HepG2 (cell line): ENCODE results near the gene NACC2. TPM values are rescaled to one million over a fixed set of nuclear protein-coding genes. Genes with fewer than 3 reads are reported as not detected.

Source experiments
- ARNT ChIP-seq: fragments of 450-650 bp; IDR thresholded peaks from 2 replicates; pipeline ENCODE4 v1.6.1; 2017
- ATM ChIP-seq: fragments of 450-650 bp; IDR thresholded peaks from 2 replicates; pipeline ENCODE4 v1.7.1; 2017; ENCODE audit warnings: mild to moderate bottlenecking, borderline replicate concordance
- CBX1 ChIP-seq: IDR thresholded peaks from one replicate; pipeline ENCODE4 v1.6.1; 2016; ENCODE audit warnings: antibody characterized with exemption, low read depth
- FOXA1 ChIP-seq, 2 experiments: fragments of 450-650 bp in 1 of 2; sonication (generic) in 1 of 2; formaldehyde crosslinking in 1 of 2; IDR thresholded peaks; 2 replicates each; pipeline versions ENCODE4 v1.4.0 to v1.6.1; 2016 to 2020; ENCODE audit warnings: missing genetic modification reagents in 1 of 2
- HMG20A ChIP-seq: IDR thresholded peaks from 2 replicates; pipeline ENCODE4 v1.6.1; 2016; ENCODE audit warnings: borderline replicate concordance
- HMG20B ChIP-seq: conservative IDR thresholded peaks from 2 replicates; pipeline ENCODE4 v1.6.1; 2016; ENCODE audit warnings: missing genetic modification reagents, missing compliant biosample characterization
- IKZF1 ChIP-seq: fragments of 450-650 bp; IDR thresholded peaks from 2 replicates; pipeline ENCODE4 v1.7.1; 2016
- ISL2 ChIP-seq: sonication (generic); formaldehyde crosslinking; IDR thresholded peaks from 2 replicates; pipeline ENCODE4 v1.5.0; 2020; ENCODE audit warnings: missing genetic modification reagents
- JUND ChIP-seq: sonication (generic); formaldehyde crosslinking; IDR thresholded peaks from 2 replicates; pipeline ENCODE4 v1.8.0; 2022; ENCODE audit warnings: mild to moderate bottlenecking, missing genetic modification reagents
- KDM4B ChIP-seq: sonication (generic); formaldehyde crosslinking; IDR thresholded peaks from 2 replicates; pipeline ENCODE4 v1.4.0; 2020; ENCODE audit warnings: missing genetic modification reagents
- KMT2B ChIP-seq: IDR thresholded peaks from 2 replicates; pipeline ENCODE4 v1.6.1; 2016; ENCODE audit warnings: missing genetic modification reagents, missing compliant biosample characterization
- MAFG ChIP-seq: sonication (generic); formaldehyde crosslinking; IDR thresholded peaks from 2 replicates; pipeline ENCODE4 v1.5.1; 2020; ENCODE audit warnings: mild to moderate bottlenecking, missing genetic modification reagents
- MED1 ChIP-seq: sonication (generic); formaldehyde crosslinking; IDR thresholded peaks from 2 replicates; pipeline ENCODE4 v1.4.0; 2020; ENCODE audit warnings: missing genetic modification reagents
- MED13 ChIP-seq: sonication (generic); formaldehyde crosslinking; IDR thresholded peaks from 2 replicates; pipeline ENCODE4 v1.5.0; 2020; ENCODE audit warnings: missing genetic modification reagents
- MTA1 ChIP-seq: sonication (generic); formaldehyde crosslinking; IDR thresholded peaks from 2 replicates; pipeline ENCODE4 v1.4.0; 2020; ENCODE audit warnings: missing genetic modification reagents, mild to moderate bottlenecking, borderline replicate concordance
- NCOA1 ChIP-seq: sonication (generic); formaldehyde crosslinking; IDR thresholded peaks from 2 replicates; pipeline ENCODE4 v1.9.0; 2021; ENCODE audit warnings: missing genetic modification reagents
- PBX2 ChIP-seq: IDR thresholded peaks from 2 replicates; pipeline ENCODE4 v1.6.1; 2016; ENCODE audit warnings: control low read depth
- RFX5 ChIP-seq: IDR thresholded peaks from 2 replicates; pipeline ENCODE4 v1.6.1; 2011; ENCODE audit warnings: low read depth, low read length, improper control_type of control experiment
- RFXANK ChIP-seq: IDR thresholded peaks from 2 replicates; pipeline ENCODE4 v1.6.1; 2016
- TFAP4 ChIP-seq: sonication (generic); IDR thresholded peaks from 2 replicates; pipeline ENCODE4 v1.6.1; 2016; ENCODE audit warnings: low read depth, borderline replicate concordance
- THYN1 ChIP-seq: sonication (generic); formaldehyde crosslinking; IDR thresholded peaks from 2 replicates; pipeline ENCODE4 v1.8.1; 2023; ENCODE audit warnings: low read depth, mild to moderate bottlenecking, moderate library complexity, missing genetic modification reagents, borderline replicate concordance
- ZNF350 ChIP-seq: sonication (generic); formaldehyde crosslinking; IDR thresholded peaks from 2 replicates; pipeline ENCODE4 v1.4.0; 2020; ENCODE audit warnings: mild to moderate bottlenecking, low read depth, missing genetic modification reagents, borderline replicate concordance
- ZNF354B ChIP-seq: sonication (generic); formaldehyde crosslinking; IDR thresholded peaks from 2 replicates; pipeline ENCODE4 v1.8.0; 2022; ENCODE audit warnings: mild to moderate bottlenecking, missing genetic modification reagents
- ZNF383 ChIP-seq: sonication (generic); formaldehyde crosslinking; IDR thresholded peaks from 2 replicates; pipeline ENCODE4 v1.4.0; 2020; ENCODE audit warnings: missing genetic modification reagents, mild to moderate bottlenecking, borderline replicate concordance
- ZNF513 ChIP-seq: sonication (generic); formaldehyde crosslinking; conservative IDR thresholded peaks from 2 replicates; pipeline ENCODE4 v1.5.0; 2020; ENCODE audit warnings: missing genetic modification reagents
- ZNF605 ChIP-seq: sonication (generic); formaldehyde crosslinking; IDR thresholded peaks from 2 replicates; pipeline ENCODE4 v1.8.0; 2022; ENCODE audit warnings: mild to moderate bottlenecking, missing genetic modification reagents
- ZNF639 ChIP-seq: conservative IDR thresholded peaks from 2 replicates; pipeline ENCODE4 v1.6.1; 2018; ENCODE audit warnings: missing genetic modification reagents
- ZNF7 ChIP-seq: IDR thresholded peaks from 2 replicates; pipeline ENCODE4 v1.6.1; 2016; ENCODE audit warnings: missing biosample characterization, missing genetic modification reagents
- ZNF839 ChIP-seq: sonication (generic); formaldehyde crosslinking; IDR thresholded peaks from 2 replicates; pipeline ENCODE4 v1.4.0; 2020; ENCODE audit warnings: missing genetic modification reagents, mild to moderate bottlenecking, borderline replicate concordance
- polyA plus RNA-seq, 8 experiments: library from polyadenylated mRNA; depleted of rRNA in 3 of 8; stranded (reverse) in 7 of 8; unstranded in 1 of 8; fragments of >200 nt; fragmentation: Illumina TruSeq in 4 of 8; extraction: Trizol in 4 of 8; gene quantifications; 2 replicates each; pipeline versions ENCODE4 v1.2.1 to v1.2.3, GENCODE V29; 2011 to 2016; ENCODE audit warnings: low read depth in 4 of 8, missing spikeins in 1 of 8, mixed read lengths in 1 of 8; ENCODE audit not compliant: insufficient read depth in 1 of 8
- total RNA-seq, 5 experiments: library from RNA; depleted of rRNA; stranded (reverse); fragments of >200 nt; fragmentation: Illumina TruSeq; extraction: Trizol; gene quantifications; 2 replicates each; pipeline ENCODE4 v1.2.3, GENCODE V29; 2016; ENCODE audit warnings: low read depth in 1 of 5

The NACC2 gene
- total and polyA plus RNA-seq, 2 of the 13 experiments (the other 11 are each of a cell fraction or from before 2014, with no cell fraction given): 5.9 to 12.3 TPM

GRCh38 chr9:136119061-136119882 lies 24.2 kb upstream of the NACC2 start (continued):
- TF ChIP-seq ZNF639: no peak; the same call in 1 of the 2 replicates
- TF ChIP-seq ZNF513 (CRISPR knock-in tag): no peak
- TF ChIP-seq ZNF383: no peak
- no peak for TF ChIP-seq JUND (CRISPR knock-in tag)
- TF ChIP-seq KDM4B (CRISPR knock-in tag): no peak
- TF ChIP-seq ZNF354B (CRISPR knock-in tag): no peak
- no peak for TF ChIP-seq MTA1 (CRISPR knock-in tag)
- no peak for TF ChIP-seq ATM
- TF ChIP-seq HMG20B (CRISPR knock-in tag): 0 out of 2 replicates have a peak, but pooled peaks have one; percentile 57
- TF ChIP-seq ARNT: no peak
- no peak for TF ChIP-seq ZNF7 (CRISPR knock-in tag)
- no peak for TF ChIP-seq NCOA1 (CRISPR knock-in tag)
- peak; percentile 36; the same call in 1 of the 2 replicates for TF ChIP-seq ISL2
- TF ChIP-seq MED13 (CRISPR knock-in tag): no peak
- TF ChIP-seq FOXA1 (IDR thresholded peaks at IDR 0.05): no peak
- TF ChIP-seq FOXA1 (CRISPR knock-in tag; IDR thresholded peaks at IDR 0.05): 0 out of 2 replicates have a peak, but pooled peaks have one; percentile 9
- TF ChIP-seq RFXANK (CRISPR knock-in tag): no peak
- TF ChIP-seq PBX2 (CRISPR knock-in tag): no peak
- no peak for TF ChIP-seq IKZF1
- TF ChIP-seq THYN1 (CRISPR knock-in tag): no peak
- no peak for TF ChIP-seq CBX1
- no peak for TF ChIP-seq RFX5
- TF ChIP-seq ZNF839 (CRISPR knock-in tag): no peak
- TF ChIP-seq MED1 (CRISPR knock-in tag): no peak; the same call in 1 of the 2 replicates
- TF ChIP-seq TFAP4: no peak; the same call in 1 of the 2 replicates
- TF ChIP-seq ZNF605 (CRISPR knock-in tag): no peak; the same call in 1 of the 2 replicates
- TF ChIP-seq MAFG (CRISPR knock-in tag): no peak
- TF ChIP-seq HMG20A (CRISPR knock-in tag): no peak
- peak; percentile 66 for TF ChIP-seq ZNF350
- no peak; the same call in 1 of the 2 replicates for TF ChIP-seq KMT2B (CRISPR knock-in tag)
